ENCODE results near the gene ATIC.

Gene ATIC

GRCh38 chr2:215382480-215382879, 70.6 kb downstream of the ATIC start:
- no peak overlapping the region for H3K4me3 ChIP-seq (ENCODE audit: low read length)
- TF ChIP-seq ZNF274 (IDR thresholded peaks at IDR 0.05; ENCODE audit: low read depth, low read length), result no peak

- no peak for TF ChIP-seq ZNF274 (IDR thresholded peaks at IDR 0.05; ENCODE audit: low read depth, low read length)
- no peak overlapping the region for H3K4me3 ChIP-seq (ENCODE audit: low read length)
These were observed 71.9 kb downstream of the ATIC start for GRCh38 chr2:215383652-215384279.

- no peak for TF ChIP-seq ZNF274 (IDR thresholded peaks at IDR 0.05; ENCODE audit: low read depth, low read length)
- H3K4me3 ChIP-seq (ENCODE audit: low read length), result no peak overlapping the region
These were observed 72.9 kb downstream of the ATIC start for GRCh38 chr2:215384710-215385109.

DNA sequence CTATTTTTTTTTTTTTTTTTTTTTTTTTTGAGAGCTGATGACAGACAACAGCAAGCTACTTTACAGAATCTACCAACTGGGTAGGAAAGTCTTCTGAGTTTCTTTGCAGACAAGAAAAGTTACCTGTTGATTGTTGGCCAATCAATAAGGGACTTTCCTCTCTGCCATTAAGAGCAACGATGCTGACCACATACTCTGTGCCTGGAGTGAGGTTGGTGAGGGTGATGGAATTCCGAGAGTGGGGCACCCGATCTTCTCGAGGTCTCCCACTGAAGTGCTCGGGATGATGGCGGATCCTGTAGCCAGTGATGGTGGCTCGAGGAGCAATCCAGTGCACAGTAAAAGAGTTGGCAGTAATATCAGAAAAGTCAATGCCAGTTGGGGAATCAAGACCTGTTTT, 74.7 kb downstream of the ATIC start:
- TF ChIP-seq ZNF274 (IDR thresholded peaks at IDR 0.05; ENCODE audit: low read depth, low read length), result no peak
- H3K4me3 ChIP-seq (ENCODE audit: low read length), result no peak overlapping the region

DNA sequence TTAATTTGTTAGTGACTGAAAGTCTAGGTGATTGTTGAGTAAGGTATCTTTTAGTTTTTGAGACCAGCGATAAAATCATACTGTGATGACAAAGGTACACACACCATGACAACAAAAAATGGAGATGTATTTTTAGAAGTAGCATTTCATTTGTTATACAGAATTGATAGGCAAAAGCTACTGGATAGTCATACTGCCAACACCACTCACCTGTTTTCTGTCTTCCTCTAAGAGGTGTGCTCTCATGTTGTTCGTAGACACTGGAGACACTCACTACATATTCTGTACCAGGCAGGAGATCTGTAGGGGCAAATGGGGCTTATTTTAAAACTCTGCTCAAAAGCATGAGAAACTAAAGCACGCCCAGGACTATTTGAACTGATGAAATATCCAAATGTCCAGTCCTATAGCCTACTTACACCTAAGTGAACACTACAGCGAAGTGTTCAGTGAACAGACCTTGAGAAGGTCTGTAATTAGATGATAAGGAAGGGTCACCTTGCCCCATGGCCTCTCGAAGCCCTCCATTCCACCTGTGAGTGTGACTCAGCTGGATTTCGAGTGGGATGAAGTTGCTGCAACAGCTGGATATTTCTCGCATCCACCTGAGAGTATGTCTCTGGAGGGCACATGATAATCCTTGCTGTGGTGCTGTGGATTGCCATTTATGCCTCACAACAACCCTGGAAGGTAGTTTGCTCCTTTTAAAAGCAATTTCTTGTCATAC, 76.3 kb downstream of the ATIC start:
- no peak overlapping the region for H3K4me3 ChIP-seq (ENCODE audit: low read length)
- no peak for TF ChIP-seq ZNF274 (IDR thresholded peaks at IDR 0.05; ENCODE audit: low read depth, low read length)

DNA sequence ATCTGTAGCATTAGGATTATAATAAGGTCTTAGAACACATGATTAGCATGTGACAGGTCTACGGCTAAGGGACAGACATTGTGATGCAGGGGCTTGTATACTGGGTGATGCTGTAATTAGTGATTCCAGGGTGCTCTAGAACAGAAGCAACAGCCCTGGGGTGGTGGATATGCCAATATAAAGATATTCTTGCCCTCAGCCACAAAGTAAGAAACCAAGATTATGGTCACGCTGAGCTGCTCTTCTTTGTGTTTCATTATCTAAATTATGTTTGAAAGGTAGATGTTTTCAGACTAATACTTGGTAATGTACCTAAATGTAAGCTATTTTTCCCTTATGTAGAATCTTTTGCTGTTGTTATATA, 78.7 kb downstream of the ATIC start:
- no peak for TF ChIP-seq ZNF274 (IDR thresholded peaks at IDR 0.05; ENCODE audit: low read depth, low read length)
- H3K4me3 ChIP-seq (ENCODE audit: low read length), result no peak overlapping the region

DNA sequence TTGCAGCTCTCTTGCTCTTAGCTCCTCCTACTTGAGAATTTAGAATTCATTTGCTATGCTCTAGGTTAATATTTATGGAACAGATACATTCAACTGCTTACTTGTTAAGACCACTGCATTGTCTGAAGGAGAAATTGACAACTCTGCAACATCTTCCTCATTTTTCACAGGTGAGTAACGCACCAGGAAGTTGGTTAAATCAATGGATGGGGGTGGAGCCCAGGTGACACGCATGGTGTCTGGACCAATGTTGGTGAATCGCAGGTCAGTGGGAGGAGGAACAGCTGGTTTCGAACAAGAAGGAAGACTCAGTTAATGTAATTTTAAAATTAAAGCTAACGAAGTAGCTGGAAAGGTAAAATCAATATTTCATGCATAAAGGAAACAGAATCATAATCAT, 79.7 kb downstream of the ATIC start:
- no peak overlapping the region for H3K4me3 ChIP-seq (ENCODE audit: low read length)
- TF ChIP-seq ZNF274 (IDR thresholded peaks at IDR 0.05; ENCODE audit: low read depth, low read length), result no peak

DNA sequence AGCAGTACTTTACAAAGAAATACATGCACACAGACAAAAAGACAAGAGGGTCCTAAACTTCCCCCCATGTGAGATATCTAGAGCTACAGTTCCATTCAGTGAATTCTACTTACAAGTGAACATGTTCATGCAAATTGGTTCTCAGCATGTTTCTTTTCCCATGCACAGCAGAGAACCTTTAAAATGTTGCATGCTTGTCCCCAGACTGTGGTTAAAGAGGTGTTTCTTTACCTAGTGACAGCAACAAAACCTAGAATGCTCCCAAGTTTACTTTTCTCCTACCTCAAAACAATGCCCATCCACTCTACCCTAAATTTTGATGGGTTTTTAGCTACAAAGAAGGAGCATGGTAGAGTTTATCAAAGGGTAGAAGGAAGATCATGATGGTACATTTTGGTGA, 80.3 kb downstream of the ATIC start:
- no peak for TF ChIP-seq ZNF274 (IDR thresholded peaks at IDR 0.05; ENCODE audit: low read depth, low read length)
- no peak overlapping the region for H3K4me3 ChIP-seq (ENCODE audit: low read length)

DNA sequence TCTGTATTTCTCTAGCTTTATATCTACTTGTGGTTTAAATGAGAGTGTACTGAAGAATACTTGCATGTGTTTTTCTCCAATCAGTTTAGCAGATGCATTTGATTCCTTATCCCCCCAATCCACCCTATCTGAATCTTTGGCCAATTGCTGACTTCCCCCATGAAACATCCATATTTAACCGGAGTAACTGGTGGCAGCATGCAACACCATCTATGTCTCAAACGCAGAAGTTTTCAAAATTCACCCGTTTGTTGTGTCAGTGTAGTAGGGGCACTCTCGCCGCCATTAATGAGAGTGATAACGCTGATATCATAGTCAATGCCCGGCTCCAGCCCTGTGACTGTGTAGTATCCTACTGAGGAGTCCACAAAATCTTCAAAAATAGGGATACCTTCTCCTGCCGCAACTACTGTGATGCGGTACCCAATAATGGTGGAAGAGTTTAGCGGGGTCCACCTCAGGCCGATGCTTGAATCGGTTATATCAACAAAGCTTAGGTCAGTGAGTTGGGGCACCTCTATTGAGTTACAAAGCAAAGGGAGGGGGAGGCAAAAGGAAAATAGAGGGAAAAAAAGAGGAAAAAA, 80.9 kb downstream of the ATIC start:
- H3K4me3 ChIP-seq (ENCODE audit: low read length), result no peak overlapping the region
- no peak for TF ChIP-seq ZNF274 (IDR thresholded peaks at IDR 0.05; ENCODE audit: low read depth, low read length)

DNA sequence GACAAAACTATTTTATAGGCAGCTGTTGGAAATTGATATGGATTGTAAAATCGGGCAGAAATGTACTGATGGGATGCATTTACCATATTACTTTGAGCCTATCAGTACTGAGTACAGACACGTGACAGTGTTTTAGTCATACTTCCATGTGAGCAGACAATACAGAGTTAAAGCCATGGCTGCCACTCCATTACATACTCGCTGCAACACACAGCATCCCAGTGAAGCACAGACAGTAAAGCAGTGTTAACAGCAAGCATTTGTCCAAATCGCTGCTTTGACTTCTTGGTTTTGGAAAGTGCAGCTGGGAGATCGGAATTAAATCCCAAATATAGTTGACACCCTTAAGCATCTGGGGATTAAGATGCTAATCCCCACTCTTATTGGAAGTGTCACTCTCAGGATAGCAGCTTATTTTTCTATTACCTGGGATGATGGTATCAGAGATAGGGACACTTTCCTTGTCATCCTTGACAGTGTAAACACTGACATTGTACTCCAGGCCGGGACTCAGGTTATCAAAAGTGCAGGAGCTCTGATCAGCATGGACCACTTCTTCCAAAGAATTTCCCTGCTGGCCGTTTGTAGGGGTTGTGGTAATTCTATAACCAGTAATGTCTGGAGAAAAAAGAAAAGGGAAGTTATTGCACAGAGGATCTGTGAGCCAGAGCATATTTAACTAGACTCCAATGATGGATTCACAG, 82.4 kb downstream of the ATIC start:
- TF ChIP-seq ZNF274 (IDR thresholded peaks at IDR 0.05; ENCODE audit: low read depth, low read length), result no peak
- no peak overlapping the region for H3K4me3 ChIP-seq (ENCODE audit: low read length)

DNA sequence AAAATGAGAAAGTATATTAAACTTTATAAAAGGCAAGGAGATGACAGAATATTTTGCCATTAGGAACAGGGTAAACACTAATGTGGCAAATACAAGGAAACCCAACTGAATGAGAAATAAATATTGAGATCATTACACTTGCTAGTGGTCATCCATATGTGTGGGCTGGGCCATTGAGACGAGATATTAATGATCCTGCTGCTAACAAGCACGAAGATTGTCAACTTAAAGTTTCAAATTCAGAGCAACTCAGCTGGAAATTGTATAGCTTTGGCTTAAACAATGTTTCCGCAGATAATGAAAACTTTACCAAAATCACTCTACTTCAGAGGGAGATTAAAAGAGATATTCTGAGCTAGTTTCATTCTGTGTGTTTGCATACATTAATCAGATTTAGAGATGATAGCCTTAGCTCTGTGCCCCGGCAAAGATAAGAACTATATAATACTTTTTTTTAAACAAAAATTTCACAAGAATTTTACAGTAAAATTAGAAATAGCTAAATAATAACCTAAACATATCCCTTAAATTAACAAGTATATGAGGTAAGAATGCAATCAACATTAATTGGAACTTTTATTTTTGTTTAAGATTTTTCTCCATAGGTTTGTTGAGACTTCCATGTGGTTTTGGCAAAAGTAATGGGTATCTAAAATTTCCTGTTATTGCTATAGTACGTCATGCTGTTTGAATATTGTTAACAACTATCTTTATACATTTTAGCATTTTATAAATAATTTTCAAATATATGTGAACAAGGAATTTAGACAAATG, 84.0 kb downstream of the ATIC start:
- H3K4me3 ChIP-seq (ENCODE audit: low read length), result no peak overlapping the region
- no peak for TF ChIP-seq ZNF274 (IDR thresholded peaks at IDR 0.05; ENCODE audit: low read depth, low read length)

GRCh38 chr2:215396595-215397313, 84.9 kb downstream of the ATIC start:
- TF ChIP-seq ZNF274 (IDR thresholded peaks at IDR 0.05; ENCODE audit: low read depth, low read length), result no peak
- H3K4me3 ChIP-seq (ENCODE audit: low read length), result no peak overlapping the region

GRCh38 chr2:215397632-215398341, 85.9 kb downstream of the ATIC start:
- no peak for TF ChIP-seq ZNF274 (IDR thresholded peaks at IDR 0.05; ENCODE audit: low read depth, low read length)
- H3K4me3 ChIP-seq (ENCODE audit: low read length), result no peak overlapping the region
